NCI-H82 treated with DMSO at 0.1 percent for 48 hours (cell line): ENCODE data around the gene NOP9.

Experiments used
- DNase-seq: peaks from one replicate; lab custom pipeline; 2025; ENCODE audit not compliant: unreplicated experiment; lab: John Stamatoyannopoulos, UW

Gene NOP9, protein sequence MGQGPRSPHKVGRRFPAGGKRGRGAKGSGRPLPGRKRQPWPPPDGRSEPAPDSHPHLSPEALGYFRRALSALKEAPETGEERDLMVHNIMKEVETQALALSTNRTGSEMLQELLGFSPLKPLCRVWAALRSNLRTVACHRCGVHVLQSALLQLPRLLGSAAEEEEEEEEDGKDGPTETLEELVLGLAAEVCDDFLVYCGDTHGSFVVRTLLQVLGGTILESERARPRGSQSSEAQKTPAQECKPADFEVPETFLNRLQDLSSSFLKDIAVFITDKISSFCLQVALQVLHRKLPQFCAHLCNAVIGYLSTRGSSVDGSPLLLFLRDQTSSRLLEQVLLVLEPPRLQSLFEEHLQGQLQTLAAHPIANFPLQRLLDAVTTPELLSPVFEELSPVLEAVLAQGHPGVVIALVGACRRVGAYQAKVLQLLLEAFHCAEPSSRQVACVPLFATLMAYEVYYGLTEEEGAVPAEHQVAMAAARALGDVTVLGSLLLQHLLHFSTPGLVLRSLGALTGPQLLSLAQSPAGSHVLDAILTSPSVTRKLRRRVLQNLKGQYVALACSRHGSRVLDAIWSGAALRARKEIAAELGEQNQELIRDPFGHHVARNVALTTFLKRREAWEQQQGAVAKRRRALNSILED

DNA sequence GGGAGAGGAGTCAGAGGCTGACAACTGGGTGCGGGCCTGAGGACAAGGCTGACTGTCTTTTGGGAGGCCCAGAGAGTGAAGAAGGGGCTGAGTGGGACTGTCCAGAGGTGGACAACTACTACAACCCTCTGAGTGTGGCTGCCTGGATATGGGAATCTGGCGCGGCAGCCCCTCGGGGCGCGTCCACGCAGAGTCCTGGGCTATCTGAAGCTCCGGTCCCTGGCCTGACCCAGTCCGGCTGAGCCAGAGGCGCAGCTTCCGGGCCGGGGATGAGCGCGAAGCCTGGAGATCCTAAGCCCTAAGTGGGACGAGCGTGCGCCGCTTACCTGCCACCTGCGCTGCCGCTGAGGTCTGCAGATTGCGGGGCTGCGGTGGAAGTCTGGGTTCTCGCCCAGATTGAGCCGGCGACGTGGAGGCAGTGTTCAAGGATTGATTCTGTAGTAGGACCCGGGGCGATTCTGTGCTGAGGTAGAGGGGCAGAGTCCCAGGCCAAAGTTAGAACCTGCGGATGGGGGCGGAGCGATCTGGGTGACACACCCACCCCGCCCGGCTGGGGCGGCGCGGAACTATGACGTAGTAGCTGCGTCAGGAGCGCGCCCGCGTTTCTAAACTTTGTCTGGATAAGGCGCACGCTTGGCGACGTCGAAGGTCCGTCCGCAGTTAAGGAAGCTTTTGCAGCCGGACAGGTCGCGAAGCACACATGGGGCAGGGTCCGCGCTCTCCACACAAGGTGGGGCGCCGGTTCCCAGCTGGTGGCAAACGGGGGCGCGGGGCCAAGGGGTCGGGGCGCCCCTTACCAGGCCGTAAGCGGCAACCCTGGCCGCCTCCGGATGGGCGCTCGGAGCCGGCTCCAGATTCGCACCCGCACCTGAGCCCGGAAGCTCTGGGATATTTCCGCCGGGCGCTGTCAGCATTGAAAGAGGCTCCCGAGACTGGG is at the start of gene NOP9, which contains the start of gene DHRS1:
TSS of gene NOP9 (plus strand) at position 596 of the 937 bp plus-strand sequence. CDS start at position 701, 105 bp downstream.
TSS of gene DHRS1 (minus strand) at position 526 of the 937 bp plus-strand sequence. CDS start 674 bp downstream, outside the sequence.
- DNase-seq: peak; percentile 51

DNA sequence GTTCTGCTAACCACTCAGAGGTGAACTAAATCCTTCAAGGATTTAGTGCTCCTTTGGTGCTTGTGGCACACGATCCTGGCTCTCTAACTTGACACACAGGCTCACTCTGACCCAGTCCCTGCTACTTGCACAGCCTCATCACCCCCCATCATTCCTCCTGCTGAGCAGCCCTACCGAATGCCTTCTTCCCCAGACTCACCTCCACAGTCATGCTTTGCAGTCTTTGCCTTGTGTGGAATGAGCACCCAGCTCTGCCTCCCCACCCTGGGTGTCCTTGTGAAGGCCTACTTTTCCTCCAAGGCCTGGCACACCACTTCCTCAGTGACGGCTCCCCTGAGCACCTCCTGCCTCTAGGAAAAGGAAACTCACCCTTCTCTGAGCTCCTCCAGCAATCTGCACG is 49.3 kb upstream of the NOP9 start:
- DNase-seq: no peak

DNA sequence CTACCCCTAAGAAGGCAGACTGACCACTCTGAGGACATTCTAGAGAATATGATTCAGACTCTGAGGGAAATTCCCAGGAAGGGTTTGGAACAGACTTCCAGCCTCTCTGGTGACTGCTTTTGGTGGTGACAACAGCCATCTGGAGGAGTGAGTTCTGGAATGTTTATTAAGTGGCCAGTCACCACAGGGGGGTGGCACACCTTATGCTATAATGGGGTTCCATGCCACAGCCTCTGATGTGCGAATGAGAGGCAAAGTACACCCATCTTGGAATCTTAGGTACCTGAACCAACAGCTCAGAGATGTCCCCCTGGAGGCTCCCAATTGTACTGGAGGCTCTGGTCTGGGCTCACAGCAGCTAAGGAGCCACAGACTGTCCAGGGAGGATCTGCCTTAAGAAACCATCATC is 47.8 kb upstream of the NOP9 start:
- no peak for DNase-seq

DNA sequence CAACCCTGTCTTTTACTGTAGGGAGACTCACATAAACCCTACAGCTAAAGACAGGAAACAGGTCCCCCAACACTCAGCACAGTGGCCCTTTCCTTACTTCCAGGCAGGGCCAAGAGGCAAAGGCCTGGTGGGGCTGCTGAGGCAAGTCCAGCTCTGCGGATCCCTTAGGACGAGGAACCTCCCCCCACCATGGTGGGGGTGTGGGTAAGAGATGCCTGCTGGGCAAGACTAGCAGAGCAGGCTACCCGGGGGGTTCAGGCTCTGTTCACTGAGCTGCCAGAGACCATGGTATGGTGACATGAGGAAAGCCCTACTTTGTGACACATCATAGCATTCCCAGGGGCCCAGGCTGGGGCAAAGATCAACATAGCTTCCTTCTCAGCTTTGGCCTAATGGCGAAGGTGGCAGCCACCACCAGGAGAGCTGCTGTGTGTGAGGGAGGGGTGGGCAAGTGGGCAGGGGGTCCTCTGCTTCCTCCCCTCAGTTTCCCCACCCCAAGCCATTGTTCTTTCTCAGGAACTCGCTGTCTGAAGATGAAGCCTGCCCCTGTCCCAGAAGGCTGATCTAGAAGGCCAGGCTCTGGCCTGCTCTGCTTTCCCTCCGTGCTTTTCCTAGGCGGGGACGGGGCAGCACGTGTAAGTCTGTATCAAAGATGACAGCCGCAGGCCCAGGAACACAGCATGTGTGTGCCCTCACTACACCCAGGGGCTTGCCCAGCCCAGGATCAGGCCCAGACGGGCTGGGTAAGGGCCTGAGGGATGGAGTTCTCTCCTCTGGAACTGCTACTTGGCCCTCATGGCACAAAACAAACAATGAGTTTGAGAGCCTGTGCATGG is 47.1 kb upstream of the NOP9 start:
- DNase-seq: no peak

DNA sequence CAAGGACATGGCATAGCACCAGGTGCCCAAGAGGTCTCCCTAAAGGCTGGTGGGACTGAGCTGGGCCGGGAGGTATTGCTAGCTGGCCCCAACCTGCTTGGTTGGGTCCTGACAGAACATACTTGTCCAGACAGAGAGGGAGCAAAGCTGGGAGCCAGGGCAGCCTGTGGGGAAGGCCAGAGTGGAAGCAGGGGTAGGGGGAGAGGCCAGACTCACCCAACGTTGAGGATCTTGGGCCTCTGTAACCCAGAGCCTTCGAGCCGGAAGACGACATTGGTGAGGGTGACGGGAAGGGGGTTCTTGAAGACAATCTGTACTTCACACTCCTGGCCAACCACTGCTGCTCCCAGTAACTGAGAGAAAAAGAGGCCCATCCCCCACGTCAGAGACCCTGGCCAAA is 45.7 kb upstream of the NOP9 start:
- DNase-seq: no peak

DNA sequence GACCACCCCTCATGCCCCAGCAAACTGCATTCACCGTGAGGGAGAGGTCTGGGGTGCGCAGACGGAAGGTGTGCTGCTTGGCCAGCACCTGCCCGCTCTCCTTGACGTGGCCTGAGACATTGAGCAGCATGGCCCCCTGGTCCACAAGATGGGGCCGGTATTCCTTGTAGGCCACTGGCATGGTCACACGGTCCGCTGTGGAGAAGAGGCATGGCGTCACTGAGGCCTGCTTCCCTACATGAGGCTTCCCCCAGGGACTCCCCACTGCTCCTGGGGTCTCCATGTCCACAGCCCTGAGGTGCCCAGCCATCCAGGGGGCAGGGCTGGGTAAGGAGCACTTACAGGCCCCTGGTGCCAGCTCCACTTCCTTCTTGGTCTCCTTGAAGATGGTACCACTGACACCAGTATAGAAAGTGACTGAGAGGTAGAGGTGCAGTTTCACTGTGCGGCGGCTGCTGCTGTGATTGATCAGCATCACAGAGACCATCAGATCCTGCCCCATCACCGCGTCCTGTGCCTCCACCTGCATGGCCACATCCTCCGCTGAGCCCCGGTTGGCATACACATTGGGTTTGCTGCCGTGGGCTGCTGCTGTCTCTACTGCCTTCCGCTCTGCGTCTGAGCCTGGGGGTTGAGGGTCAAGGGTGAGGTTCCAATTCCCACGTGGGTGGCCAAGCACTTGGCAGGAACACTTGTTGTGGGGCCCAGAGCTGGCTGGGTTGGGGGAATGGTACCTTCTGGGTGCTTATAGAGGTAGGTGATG is 44.8 kb upstream of the NOP9 start:
- no peak for DNase-seq

DNA sequence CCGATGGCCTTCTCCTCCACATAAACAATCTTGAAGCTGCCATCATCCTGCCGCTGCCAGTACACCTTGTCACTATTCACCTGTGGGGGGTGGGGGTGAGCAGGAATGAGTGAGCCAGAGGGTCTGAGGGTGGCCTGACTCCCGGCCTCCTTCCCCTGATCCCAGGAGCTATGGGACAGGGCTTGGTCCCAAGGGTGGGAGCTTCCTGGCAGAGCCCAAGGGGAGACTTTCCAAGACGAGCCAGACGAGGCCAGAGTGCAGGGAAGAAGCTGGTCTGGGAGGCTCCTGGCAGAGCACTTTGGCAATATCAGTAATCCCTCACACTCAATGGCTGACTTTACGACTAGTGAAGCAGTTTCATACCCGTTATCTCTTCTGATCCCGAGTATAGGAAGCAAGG is 44.2 kb upstream of the NOP9 start:
- no peak for DNase-seq

DNA sequence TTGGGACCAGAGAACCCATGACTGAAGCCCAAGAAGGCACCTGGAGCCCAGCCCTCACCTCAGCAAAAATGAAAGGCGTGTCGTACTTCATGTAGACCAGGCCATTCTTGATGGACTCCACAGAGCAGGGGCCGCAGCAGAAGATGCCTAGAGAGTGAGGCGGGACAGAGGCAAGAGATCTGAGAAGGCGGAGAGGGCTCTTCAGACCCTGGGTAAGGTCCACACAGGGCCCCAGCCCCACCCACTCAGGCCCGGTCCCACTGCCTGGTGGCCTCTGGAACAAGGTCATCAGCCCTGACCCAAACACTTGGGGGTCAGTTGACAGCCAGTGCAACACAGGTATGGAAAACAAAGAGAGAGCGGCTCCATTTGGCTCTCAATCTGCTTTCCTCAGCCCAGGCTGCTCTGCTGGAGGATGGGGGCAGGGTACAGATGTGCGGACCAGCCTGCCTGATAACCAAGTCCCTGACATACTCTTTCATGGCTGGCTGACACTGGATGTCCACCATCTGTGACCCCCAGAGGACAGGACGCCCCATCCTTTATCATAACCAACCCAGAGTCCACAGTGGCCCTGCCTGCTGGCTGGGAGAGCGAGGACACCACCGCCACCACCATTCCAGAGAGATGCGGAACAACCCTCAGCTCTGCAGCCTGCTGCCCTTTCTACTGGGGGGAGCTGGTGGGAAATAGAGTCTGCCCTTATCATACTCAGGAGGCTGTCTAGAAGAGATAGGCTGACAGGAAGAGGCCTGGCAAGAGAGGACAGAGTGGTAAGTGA is 43.5 kb upstream of the NOP9 start:
- no peak for DNase-seq

DNA sequence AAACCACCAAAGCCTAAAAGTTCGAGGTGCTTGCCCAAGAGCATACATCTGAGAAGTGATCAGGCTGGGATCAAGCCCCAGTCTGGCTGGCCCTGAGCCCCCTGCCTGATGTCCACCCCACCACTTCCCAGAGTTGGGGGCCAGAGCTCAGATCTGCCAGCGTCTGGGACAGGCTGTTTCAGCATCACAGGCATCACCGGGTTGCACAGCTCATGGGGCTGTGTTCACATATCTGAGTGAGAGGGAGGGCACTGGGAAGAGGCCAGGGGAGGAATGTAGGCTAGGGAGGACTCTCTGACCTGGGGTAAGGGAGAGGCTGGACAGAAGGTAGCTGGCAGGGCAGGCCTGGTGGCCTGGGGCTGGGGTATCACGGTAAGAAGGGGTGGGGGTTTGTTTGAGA is 42.7 kb upstream of the NOP9 start:
- DNase-seq: no peak

DNA sequence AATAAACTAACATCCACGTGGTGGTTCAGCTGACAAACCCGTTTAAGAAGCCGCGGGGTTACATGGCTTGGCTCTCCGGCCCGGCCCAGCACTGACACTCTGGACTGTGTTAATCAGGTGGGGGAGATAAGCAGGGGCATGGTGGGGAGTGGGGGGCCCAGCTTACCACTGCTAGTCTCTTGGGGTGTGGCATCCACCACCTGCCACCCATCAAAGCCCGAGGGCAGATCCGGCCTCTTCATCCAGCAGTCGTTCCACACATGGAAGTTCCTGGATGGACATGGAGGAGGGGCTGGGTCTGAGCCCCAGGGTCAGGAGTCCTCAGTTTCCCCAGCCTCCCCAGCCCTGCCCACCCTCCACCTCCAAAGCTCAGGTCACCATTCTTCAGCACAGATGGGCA is 41.5 kb upstream of the NOP9 start:
- DNase-seq: no peak

DNA sequence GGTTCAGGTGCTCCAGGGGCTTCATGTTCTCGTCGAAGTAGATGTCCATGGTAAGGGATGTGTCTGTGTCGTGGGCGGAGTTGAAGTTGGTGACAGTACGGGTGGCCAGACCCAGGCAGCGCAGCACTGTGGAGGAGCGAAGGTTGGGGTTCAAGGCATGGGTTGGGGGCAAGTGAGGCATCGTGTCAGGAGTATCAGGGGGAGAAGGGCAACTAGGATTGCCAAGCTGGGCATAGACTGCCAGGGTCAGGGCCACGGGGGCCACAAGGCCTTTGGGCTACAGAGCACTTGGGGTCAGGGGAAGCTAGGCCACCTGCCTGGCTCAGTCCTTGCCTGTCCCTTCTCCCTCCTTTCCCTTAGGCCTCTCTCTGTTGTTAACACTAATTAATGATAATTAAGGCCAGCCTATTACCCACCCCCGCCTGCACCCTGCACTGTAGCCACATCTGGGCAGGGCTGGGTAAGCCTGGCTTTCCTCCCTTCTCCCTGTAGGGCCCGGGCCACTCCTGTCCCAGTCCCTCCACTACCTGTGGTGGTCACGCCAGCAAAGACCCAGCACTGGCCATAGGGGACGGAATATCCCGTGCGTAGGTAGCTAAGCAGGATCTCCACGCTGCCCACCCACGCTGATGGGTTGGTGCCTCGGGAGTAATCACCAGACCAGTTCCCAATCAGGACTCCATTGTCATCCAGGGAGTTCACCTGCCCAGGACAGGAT is 40.9 kb upstream of the NOP9 start:
- no peak for DNase-seq

DNA sequence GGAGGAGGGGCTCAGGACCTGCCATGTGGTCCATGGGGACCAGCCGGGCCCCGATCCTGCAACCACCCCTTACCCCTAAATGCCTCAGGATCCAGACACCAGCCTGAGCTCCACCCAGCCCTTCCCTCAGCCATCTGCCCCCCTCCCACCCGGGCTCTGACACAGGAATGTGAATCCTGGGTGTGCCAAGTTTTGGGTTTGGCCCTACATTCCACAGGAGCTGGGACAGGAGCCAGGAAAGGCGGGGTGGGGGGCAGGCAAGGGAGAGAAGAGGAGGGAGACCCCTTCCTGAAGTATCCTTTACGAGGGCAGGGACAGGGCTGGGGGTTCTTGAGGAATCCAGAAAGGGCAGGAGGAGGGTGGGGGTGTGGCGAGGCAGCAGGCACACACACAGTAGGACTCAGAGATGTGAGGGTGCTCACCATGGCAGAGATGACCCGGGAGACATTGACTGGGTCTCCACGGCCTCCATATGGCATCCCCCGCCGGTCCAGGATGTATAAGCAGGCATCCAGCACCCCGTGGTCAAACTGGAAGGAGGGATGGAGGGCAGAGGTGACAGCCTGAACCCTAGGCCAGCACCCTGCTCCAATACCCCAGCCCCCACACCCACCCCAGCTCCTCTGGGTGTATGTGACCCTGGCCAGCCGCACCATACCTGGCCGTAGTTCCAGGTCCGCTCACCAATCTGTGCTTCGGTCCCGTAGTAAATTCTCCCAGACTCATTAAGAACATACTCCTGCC is 40.2 kb upstream of the NOP9 start:
- no peak for DNase-seq

DNA sequence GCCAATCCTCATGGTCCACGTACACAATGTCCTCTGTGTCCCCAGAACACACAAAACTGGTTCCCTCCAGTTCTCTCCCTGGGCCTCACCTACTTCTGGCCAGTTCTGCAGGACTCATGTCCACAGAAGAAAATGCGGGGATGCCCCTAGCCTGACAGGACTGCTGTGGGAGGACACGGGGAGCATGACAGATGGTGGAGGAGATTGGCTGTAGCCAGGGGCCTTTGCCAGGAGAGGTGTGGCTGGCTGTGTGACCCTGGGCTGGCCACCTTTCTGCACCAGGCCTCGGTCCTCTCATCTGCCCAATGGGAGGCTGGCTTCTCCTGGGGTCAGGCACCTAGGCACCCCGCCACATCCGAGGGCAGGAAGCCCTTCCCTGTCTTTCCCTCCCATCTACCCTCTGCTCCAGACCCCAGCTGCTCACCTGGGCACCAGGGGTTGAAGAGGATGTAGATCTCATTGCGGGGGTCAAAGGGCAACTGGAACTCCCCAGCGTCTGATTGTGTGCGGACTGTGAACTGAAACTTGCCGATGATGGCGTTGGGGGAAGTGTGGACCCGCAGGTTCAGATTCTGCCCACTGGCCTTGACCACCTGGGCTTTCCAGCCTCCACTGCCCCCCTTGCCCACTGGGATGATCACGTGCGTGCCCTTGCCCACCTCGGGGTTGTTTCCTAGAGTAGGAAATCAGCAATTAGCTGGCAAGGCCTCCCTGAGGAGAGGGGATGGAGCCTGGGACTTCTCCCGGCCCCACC is 39.4 kb upstream of the NOP9 start:
- no peak for DNase-seq

DNA sequence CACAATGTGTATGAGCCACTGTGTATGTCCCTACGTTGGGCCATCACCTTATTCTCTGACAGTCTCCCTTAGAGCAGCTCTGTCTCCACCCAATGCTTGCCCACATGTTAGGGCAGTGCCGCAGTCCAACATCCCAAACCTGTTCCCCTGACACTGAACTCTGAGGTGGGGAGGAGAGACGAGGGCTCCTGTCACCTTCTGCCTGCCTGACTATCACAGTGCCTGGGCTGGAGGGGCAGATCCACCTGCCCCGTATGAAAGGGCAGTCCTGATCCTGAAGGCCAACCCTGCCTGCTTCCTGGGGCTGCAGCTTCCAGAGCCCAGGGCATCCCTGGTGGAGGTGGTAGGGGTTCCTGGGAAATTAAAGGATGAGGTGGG is 38.9 kb upstream of the NOP9 start:
- no peak for DNase-seq

DNA sequence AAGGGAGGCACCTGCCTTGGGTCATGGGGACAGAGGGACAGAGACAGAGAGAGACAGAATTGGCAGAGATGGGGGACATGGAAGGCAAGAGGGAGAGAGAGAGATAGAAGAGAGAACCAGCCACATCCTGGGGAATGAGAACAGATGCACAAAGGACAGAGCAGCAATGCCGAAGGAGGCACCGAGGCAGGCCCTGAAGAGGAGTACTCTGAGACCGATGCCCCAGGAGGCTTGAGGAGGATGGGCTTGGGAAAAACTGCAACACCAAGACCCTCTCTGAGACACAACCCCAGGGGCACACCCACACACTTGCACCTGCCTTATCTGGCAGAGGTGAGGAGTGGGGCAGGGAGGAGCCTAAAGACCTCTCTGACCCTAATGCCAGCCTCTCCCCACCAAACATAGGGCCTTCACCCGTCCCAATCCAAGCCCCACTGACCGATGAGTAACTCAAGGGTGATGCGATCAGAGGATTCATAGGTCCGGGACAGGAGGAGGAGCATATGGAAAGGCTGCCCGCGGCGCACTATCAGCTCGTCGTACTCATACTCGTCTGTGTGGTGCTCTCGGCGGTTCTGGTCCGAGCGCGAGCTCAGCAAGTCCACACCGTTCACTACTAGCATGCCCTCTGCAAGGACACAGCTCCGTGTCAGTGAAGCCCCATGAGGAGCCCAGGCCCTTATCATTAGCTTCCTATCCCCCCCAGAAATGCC is 38.2 kb upstream of the NOP9 start:
- DNase-seq: no peak

DNA sequence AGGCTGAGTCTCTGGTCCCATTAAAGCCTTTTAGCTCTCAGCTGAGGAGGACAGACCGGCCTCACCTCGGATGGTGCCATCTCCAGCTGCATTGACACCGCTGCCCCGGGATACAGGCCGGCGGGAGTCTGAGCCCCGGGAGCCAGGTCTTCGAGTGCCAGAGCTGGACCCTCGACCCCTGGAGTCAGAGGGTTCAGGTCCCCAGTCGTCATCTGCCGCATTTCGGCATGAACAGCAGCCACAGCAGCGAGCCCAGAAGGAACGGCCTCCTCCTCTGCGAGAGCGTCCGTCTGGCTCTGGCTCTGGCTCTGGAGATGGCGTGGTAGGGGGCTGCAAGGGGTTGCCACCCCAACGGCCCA is 37.7 kb upstream of the NOP9 start:
- no peak for DNase-seq
